Stomach (tissue), 19 donors: ENCODE data around the gene ST6GALNAC6. TPM values are rescaled to one million over a fixed set of nuclear protein-coding genes. Genes with fewer than 3 reads are reported as not detected.

ENCODE experiments used
- DNase-seq, 2 donors: peaks; one replicate each; pipeline versions ENCODE4 v3.0.0 to v3.0.0-alpha.2; 2013 to 2019
- H3K27ac ChIP-seq, 5 donors: fragments of 200-600 bp in 4 of 5; sonication (generic) in 4 of 5; one replicate each; pipeline ENCODE4 v1.5.1; 2013 to 2019; ENCODE audit warnings: mild to moderate bottlenecking in 1 of 5, moderate library complexity in 1 of 5
- H3K27me3 ChIP-seq, 3 donors: fragments of 200-600 bp; sonication (generic); one replicate each; pipeline ENCODE4 v1.5.1; 2017 to 2019; ENCODE audit warnings: mixed run types in 1 of 3
- H3K36me3 ChIP-seq, 4 donors: fragments of 200-600 bp; sonication (generic); 1 replicate in 3 of 4; 2 replicates in 1 of 4; pipeline ENCODE4 v1.5.1; 2016 to 2019
- H3K4me1 ChIP-seq, 4 donors: fragments of 200-600 bp; sonication (generic); one replicate each; pipeline ENCODE4 v1.5.1; 2016 to 2019
- H3K4me3 ChIP-seq, 4 donors: fragments of 200-600 bp; sonication (generic) in 3 of 4; one replicate each; pipeline ENCODE4 v1.5.1; 2016 to 2019; ENCODE audit warnings: mild to moderate bottlenecking in 1 of 4
- H3K9me3 ChIP-seq, 4 donors: fragments of 200-600 bp; sonication (generic); one replicate each; pipeline ENCODE4 v1.5.1; 2016 to 2019
- CTCF ChIP-seq, 7 experiments: fragments of 450-650 bp in 4 of 7; fragments of 200-600 bp in 3 of 7; sonication (generic) in 3 of 7; IDR thresholded peaks; one replicate each; pipeline ENCODE4 v1.5.1; 2016 to 2019; ENCODE audit warnings: antibody characterized with exemption in 7 of 7, control low read depth in 2 of 7, mild to moderate bottlenecking in 1 of 7
- EP300 ChIP-seq: sonication (generic); formaldehyde crosslinking; IDR thresholded peaks from one replicate; pipeline ENCODE4 v1.6.1; 2017; ENCODE audit warnings: antibody characterized with exemption
- POLR2A ChIP-seq, 4 donors: fragments of 450-650 bp; IDR thresholded peaks; one replicate each; pipeline ENCODE4 v1.6.1; 2016; ENCODE audit warnings: antibody characterized with exemption in 4 of 4, control low read depth in 2 of 4, mild to moderate bottlenecking in 1 of 4, moderate library complexity in 1 of 4
- POLR2AphosphoS5 ChIP-seq, 3 donors: sonication (generic); formaldehyde crosslinking; IDR thresholded peaks; one replicate each; pipeline ENCODE4 v1.6.1; 2016; ENCODE audit warnings: antibody characterized with exemption in 3 of 3
- WGBS, 5 donors: extraction: QIAGEN DNeasy Blood & Tissue Kit in 3 of 5; methylation state at CpG; one replicate each; pipeline versions ENCODE4 v1.1.5 to v1.1.7; 2013 to 2018; 5-methylcytosine and 5-hydroxymethylcytosine counted together
- intact Hi-C: fragments of 100-400 bp; cut with DNase I; formaldehyde crosslinking; loops from one replicate; pipeline ENCODE4 v1.15.1; 2023; ENCODE audit warnings: low total_unique reads
- long read RNA-seq, 10 donors: transcript quantifications; one replicate each; lab custom pipeline, GENCODE V29; 2026
- polyA plus RNA-seq, 3 donors: library from polyadenylated mRNA; stranded (reverse); fragments of 200-250 nt; gene quantifications; one replicate each; pipeline ENCODE4 v1.2.3, GENCODE V29; 2013
- total RNA-seq, 5 donors: library from RNA; depleted of rRNA; stranded (reverse); fragments of >200 nt; gene quantifications; one replicate each; pipeline versions ENCODE4 v1.1.0 to v1.2.3, GENCODE V29; 2014 to 2016
- donor health status: healthy with polysubstance abuse.
- donor health status: Bipolar disorder and iron deficiency.
- donor health status: healthy.

ST6GALNAC6 gene
- total RNA-seq (100 to 1,000 TPM in 2 of 5 donors, 10 to 100 TPM in 3; 18.0 to 145 (median 92.4) TPM), polyA plus RNA-seq (10 to 100 TPM; 32.8 to 63.8 (median 42.2) TPM)
- long read RNA-seq, donor 1, partial matches to known transcripts = 0 of 6 reads
- long read RNA-seq, donor 1, other reads (novel, unspliced or antisense) = 0 of 6 reads
- long read RNA-seq, donor 2, partial matches to known transcripts = 0 of 6 reads
- long read RNA-seq, donor 2, other reads (novel, unspliced or antisense) = 0 of 6 reads
- long read RNA-seq, donor 3, partial matches to known transcripts = 0 of 4 reads
- long read RNA-seq, donor 3, other reads (novel, unspliced or antisense) = 0 of 4 reads
- long read RNA-seq, donor 4, partial matches to known transcripts = 0 of 2 reads
- long read RNA-seq, donor 4, other reads (novel, unspliced or antisense) = 0 of 2 reads
- long read RNA-seq, donor 5, partial matches to known transcripts = 0 of 11 reads
- long read RNA-seq, donor 5, other reads (novel, unspliced or antisense) = 0 of 11 reads
- long read RNA-seq, donor 6, transcript ST6GALNAC6-204 (6 exons, 2,406 nt) = major isoform, 7 of 19 reads
- long read RNA-seq, donor 6, transcript ST6GALNAC6-205 (7 exons, 2,460 nt) = minor isoform, 6 of 19 reads
- long read RNA-seq, donor 6, partial matches to known transcripts = 0 of 19 reads
- long read RNA-seq, donor 6, other reads (novel, unspliced or antisense) = 0 of 19 reads
- long read RNA-seq, donor 7, partial matches to known transcripts = 0 of 5 reads
- long read RNA-seq, donor 7, other reads (novel, unspliced or antisense) = 0 of 5 reads
- long read RNA-seq, donor 8, partial matches to known transcripts = 0 of 5 reads
- long read RNA-seq, donor 8, other reads (novel, unspliced or antisense) = 0 of 5 reads
- long read RNA-seq, donor 9, partial matches to known transcripts = 0 of 4 reads
- long read RNA-seq, donor 9, other reads (novel, unspliced or antisense) = 0 of 4 reads
- long read RNA-seq, donor 10, partial matches to known transcripts = 0 of 1 reads
- long read RNA-seq, donor 10, other reads (novel, unspliced or antisense) = 0 of 1 reads

- Histone ChIP-seq H3K4me3 (peak within 1 kb of the TSS; percentile 78 to 97 (median 89)), H3K27ac (peak within 1 kb of the TSS; percentile 80 to 95 (median 91)), H3K4me1 (peaks cover 45 to 77% (median 68%) of the 10 kb centered on the region in 4 donors), H3K9me3 (peaks cover 0 to 5% (median under 1%) of the 10 kb centered on the region in 4 donors), H3K27me3 (no peaks in the 10 kb centered on the region), H3K36me3 (peaks cover 14 to 23% (median 20%) of the 10 kb centered on the region in 4 donors)
- TF ChIP-seq POLR2A (IDR thresholded peaks at IDR 0.05) (no peak), CTCF (IDR thresholded peaks at IDR 0.05) (no peak), POLR2AphosphoS5 (IDR thresholded peaks at IDR 0.05) (peak in 1 of 3 donors; percentile 35), EP300 (no peak)
- 0 to 1% (median 1%) methylated on average over 30 to 85 of the region's 89 CpGs for WGBS, 5 donors
- intact Hi-C loops = no loop called here
- peak; percentile 78 to 94 for DNase-seq
Measured at GRCh38 chr9:127899128-127899943, at the start of gene ST6GALNAC6. Gene ST6GALNAC6, minus strand, starts transcription at chr9:127899603. Its CDS starts 1,622 bp downstream, at chr9:127897981.

- intact Hi-C loops = no loop called here
- peaks cover 24 to 81% (median 60%) of the 10 kb centered on the region in 4 donors for H3K36me3 ChIP-seq
- H3K4me1 ChIP-seq = peaks cover 20 to 79% (median 49%) of the 10 kb centered on the region in 4 donors
- 78 to 89% (median 86%) methylated on average over 12 to 17 of the region's 17 CpGs for WGBS, 5 donors
- H3K27ac ChIP-seq = peak overlapping the region in 3 of 5 donors; percentile 4 to 42 (median 32)
- H3K9me3 ChIP-seq = no peaks in the 10 kb centered on the region
- no peak for TF ChIP-seq CTCF (IDR thresholded peaks at IDR 0.05)
- no peak for TF ChIP-seq EP300
- TF ChIP-seq POLR2A (IDR thresholded peaks at IDR 0.05) = no peak
- no peak for TF ChIP-seq POLR2AphosphoS5 (IDR thresholded peaks at IDR 0.05)
- no peaks in the 10 kb centered on the region for H3K27me3 ChIP-seq
- no peak overlapping the region for H3K4me3 ChIP-seq
- no peak for DNase-seq
Measured at GRCh38 chr9:127947841-127948710, 48.7 kb upstream of the ST6GALNAC6 start.

GRCh38 chr9:127946728-127947127 lies 47.3 kb upstream of the ST6GALNAC6 start:
- H3K9me3 ChIP-seq = no peaks in the 10 kb centered on the region
- peaks cover 22 to 78% (median 53%) of the 10 kb centered on the region in 4 donors for H3K4me1 ChIP-seq
- WGBS, 5 donors = 54 to 81% (median 57%) methylated on average over 2 to 3 of the region's 3 CpGs
- intact Hi-C loops = no loop called here
- no peaks in the 10 kb centered on the region for H3K27me3 ChIP-seq
- H3K36me3 ChIP-seq = peaks cover 34 to 95% (median 74%) of the 10 kb centered on the region in 4 donors
- H3K4me3 ChIP-seq = no peak overlapping the region
- peak overlapping the region in 3 of 5 donors; percentile 9 to 20 (median 10) for H3K27ac ChIP-seq
- TF ChIP-seq EP300 = no peak
- no peak for TF ChIP-seq CTCF (IDR thresholded peaks at IDR 0.05)
- DNase-seq = no peak
